Esophagus muscularis mucosa (tissue), 4 donors: ENCODE measurements around the gene FAM53A. TPM values are rescaled to one million over a fixed set of nuclear protein-coding genes. Genes with fewer than 3 reads are reported as not detected.

ENCODE experiments used
- DNase-seq: peaks from one replicate; pipeline ENCODE4 v3.0.0-alpha.2; 2017; ENCODE audit errors: extremely low spot score
- H3K27ac ChIP-seq, 4 donors: fragments of 200-600 bp; sonication (generic); replicated peaks in 1 of 4; 1 replicate in 3 of 4; 2 replicates in 1 of 4; pipeline ENCODE4 v1.5.1; 2016 to 2019; ENCODE audit warnings: mild to moderate bottlenecking in 1 of 4
- H3K27me3 ChIP-seq, 4 donors: fragments of 200-600 bp; sonication (generic); one replicate each; pipeline versions ENCODE4 v1.5.1 to v1.6.0; 2016 to 2019
- H3K36me3 ChIP-seq, 4 donors: fragments of 200-600 bp; sonication (generic); one replicate each; pipeline ENCODE4 v1.5.1; 2016 to 2019
- H3K4me1 ChIP-seq, 4 donors: fragments of 200-600 bp; sonication (generic); one replicate each; pipeline ENCODE4 v1.5.1; 2016 to 2019
- H3K4me3 ChIP-seq, 4 donors: fragments of 200-600 bp; sonication (generic); 1 replicate in 2 of 4; 2 replicates in 2 of 4; pipeline ENCODE4 v1.5.1; 2016 to 2019; ENCODE audit warnings: mild to moderate bottlenecking in 4 of 4, moderate library complexity in 1 of 4
- H3K9me3 ChIP-seq, 4 donors: fragments of 200-600 bp; sonication (generic); 1 replicate in 3 of 4; 2 replicates in 1 of 4; pipeline ENCODE4 v1.5.1; 2016 to 2019
- EP300 ChIP-seq: sonication (generic); formaldehyde crosslinking; IDR thresholded peaks from one replicate; pipeline ENCODE4 v1.6.1; 2017; ENCODE audit warnings: antibody characterized with exemption
- POLR2A ChIP-seq: fragments of 450-650 bp; IDR thresholded peaks from one replicate; pipeline ENCODE4 v1.6.1; 2017; ENCODE audit warnings: antibody characterized with exemption, moderate library complexity, mild to moderate bottlenecking, low read depth
- POLR2AphosphoS5 ChIP-seq, 2 donors: sonication (generic); formaldehyde crosslinking; IDR thresholded peaks; one replicate each; pipeline ENCODE4 v1.6.1; 2017; ENCODE audit warnings: antibody characterized with exemption in 2 of 2
- WGBS: methylation state at CpG from one replicate; pipeline ENCODE4 v1.1.5; 2018; 5-methylcytosine and 5-hydroxymethylcytosine counted together
- intact Hi-C: fragments of 100-400 bp; cut with DNase I; formaldehyde crosslinking; loops from one replicate; pipeline ENCODE4 v1.15.1; 2023
- total RNA-seq, 4 donors: library from RNA; depleted of rRNA; stranded (reverse); fragments of >200 nt; gene quantifications; one replicate each; pipeline versions ENCODE4 v1.1.0 to v1.2.1, GENCODE V29; 2016
- TF ChIP-seq, protein P1 (sequence below), 3 experiments: fragments of 200-600 bp in 2 of 3; fragments of 450-650 bp in 1 of 3; sonication (generic) in 2 of 3; IDR thresholded peaks; one replicate each; pipeline ENCODE4 v1.5.1; 2017 to 2019; ENCODE audit warnings: antibody characterized with exemption in 3 of 3, mild to moderate bottlenecking in 2 of 3, moderate library complexity in 1 of 3

Gene FAM53A
- total RNA-seq, 4 donors from 2014 or later: 5.2 to 13.3 (median 8.9) TPM

DNA sequence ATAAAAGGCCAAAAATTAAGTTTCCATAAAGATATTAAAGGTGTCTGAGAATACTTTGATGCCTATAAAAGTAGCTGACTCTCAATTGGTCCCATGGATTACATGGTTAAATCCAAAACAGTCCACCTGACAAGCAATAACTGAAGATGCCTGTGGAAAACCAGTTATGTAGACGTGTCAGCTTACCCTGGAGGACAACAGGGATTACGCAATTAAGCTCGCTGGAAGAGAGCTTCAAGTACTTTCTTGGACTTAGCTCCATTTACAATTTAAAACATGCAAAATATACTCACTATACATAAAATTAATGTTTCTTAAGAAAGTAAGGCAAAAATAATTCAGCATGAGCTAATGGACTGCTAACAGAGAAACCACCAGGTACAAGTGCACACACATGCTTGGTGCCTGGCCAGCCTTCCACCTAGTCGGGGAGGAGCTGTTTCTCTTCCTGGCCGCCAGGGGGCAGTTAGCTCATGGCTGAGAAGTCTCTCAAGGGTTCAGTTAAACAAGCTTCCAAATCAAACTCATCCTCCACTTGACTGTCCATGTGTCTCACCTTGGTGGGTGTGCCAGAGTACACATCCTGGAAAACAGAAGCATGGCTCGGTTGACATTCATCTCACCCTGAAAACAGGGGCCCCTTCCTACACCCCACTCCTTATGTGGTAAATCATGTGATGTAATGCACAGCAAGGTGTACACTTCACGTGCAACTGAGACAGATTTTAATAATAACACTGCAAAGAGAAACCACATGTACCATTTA lies 9.2 kb upstream of the FAM53A start:
- no peak for TF ChIP-seq POLR2AphosphoS5 (IDR thresholded peaks at IDR 0.05)
- TF ChIP-seq, protein P1, sequence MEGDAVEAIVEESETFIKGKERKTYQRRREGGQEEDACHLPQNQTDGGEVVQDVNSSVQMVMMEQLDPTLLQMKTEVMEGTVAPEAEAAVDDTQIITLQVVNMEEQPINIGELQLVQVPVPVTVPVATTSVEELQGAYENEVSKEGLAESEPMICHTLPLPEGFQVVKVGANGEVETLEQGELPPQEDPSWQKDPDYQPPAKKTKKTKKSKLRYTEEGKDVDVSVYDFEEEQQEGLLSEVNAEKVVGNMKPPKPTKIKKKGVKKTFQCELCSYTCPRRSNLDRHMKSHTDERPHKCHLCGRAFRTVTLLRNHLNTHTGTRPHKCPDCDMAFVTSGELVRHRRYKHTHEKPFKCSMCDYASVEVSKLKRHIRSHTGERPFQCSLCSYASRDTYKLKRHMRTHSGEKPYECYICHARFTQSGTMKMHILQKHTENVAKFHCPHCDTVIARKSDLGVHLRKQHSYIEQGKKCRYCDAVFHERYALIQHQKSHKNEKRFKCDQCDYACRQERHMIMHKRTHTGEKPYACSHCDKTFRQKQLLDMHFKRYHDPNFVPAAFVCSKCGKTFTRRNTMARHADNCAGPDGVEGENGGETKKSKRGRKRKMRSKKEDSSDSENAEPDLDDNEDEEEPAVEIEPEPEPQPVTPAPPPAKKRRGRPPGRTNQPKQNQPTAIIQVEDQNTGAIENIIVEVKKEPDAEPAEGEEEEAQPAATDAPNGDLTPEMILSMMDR (IDR thresholded peaks at IDR 0.05): peak; percentile 85 to 93 (median 90)
- Histone ChIP-seq H3K4me3 (no peak overlapping the region), H3K27ac (no peak overlapping the region), H3K4me1 (no peaks in the 10 kb centered on the region), H3K9me3 (no peaks in the 10 kb centered on the region), H3K27me3 (no peaks in the 10 kb centered on the region), H3K36me3 (peaks cover 49 to 84% (median 74%) of the 10 kb centered on the region in 4 donors)
- 44% methylated on average over 7 of the region's 7 CpGs for WGBS
- DNase-seq: no peak
- intact Hi-C loops: loop anchor here (1.0 kb wide), 1 partner anchor 32 kb away; no protein-coding TSS in a partner anchor

DNA sequence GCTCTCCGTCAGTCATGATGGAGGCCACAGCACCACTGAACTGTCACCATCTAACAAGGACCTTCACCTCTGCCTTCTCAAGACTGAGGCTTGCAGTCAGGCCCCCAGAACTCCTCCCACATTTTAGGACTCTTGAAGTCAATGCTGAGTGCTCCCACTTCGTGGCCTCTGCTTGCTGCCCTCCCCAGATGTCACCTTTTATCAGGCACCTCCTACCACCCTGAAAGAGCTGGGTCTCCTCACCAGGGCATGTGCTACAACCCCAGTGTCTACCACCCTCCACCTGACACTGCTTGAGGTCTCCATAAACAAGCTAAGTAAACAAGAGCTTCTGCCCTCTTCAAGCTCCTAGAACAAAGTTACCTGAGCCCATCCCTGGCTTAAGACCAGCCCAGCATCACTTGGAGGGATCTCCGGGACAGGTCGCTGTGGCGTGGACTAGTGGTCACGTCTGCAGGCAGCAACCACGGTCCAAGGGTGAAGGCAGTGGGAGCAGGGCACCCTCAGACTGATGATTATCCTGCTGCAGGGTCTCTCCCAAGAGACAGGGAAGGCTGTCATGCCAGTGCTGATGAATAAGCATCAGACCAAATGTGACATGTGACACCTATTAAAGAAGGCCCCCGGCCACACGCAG lies 7.7 kb upstream of the FAM53A start:
- Histone ChIP-seq H3K4me3 (no peak overlapping the region), H3K9me3 (no peaks in the 10 kb centered on the region), H3K4me1 (no peaks in the 10 kb centered on the region), H3K27me3 (no peaks in the 10 kb centered on the region), H3K27ac (no peak overlapping the region), H3K36me3 (peaks cover 41 to 69% (median 59%) of the 10 kb centered on the region in 4 donors)
- 77% methylated on average over 9 of the region's 9 CpGs for WGBS
- intact Hi-C loops: no loop called here
- no peak for DNase-seq
- TF ChIP-seq POLR2AphosphoS5 (IDR thresholded peaks at IDR 0.05) (no peak), EP300 (no peak), POLR2A (no peak)
- TF ChIP-seq, protein P1 (IDR thresholded peaks at IDR 0.05): no peak

DNA sequence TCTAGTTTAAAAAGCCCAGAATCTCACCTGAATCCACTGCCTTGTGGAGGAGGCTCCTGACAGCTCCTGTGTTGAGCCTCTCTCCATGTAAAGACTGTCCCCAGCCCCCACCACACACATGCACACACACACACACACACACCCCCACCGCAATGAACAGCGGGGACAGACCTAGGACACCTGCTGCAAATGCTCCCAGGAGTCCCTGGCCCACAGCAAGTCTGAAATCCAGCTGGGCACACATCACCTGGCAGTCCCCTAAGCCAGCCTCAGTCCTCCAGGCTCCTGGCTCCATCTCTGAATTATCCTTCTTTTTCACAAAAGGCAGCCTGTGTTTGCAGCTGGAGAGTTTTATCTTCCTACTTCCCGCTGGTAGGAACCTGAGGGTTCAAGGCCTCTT lies 6.6 kb upstream of the FAM53A start:
- 100% methylated on average over 2 of the region's 3 CpGs for WGBS
- Histone ChIP-seq H3K27ac (no peak overlapping the region), H3K4me1 (no peaks in the 10 kb centered on the region), H3K27me3 (no peaks in the 10 kb centered on the region), H3K4me3 (no peak overlapping the region), H3K9me3 (no peaks in the 10 kb centered on the region), H3K36me3 (peaks cover 30 to 58% (median 48%) of the 10 kb centered on the region in 4 donors)
- intact Hi-C loops: no loop called here
- TF ChIP-seq POLR2A: no peak
- TF ChIP-seq POLR2AphosphoS5 (IDR thresholded peaks at IDR 0.05): no peak
- no peak for TF ChIP-seq EP300
- TF ChIP-seq, protein P1 (IDR thresholded peaks at IDR 0.05): no peak
- DNase-seq: no peak

DNA sequence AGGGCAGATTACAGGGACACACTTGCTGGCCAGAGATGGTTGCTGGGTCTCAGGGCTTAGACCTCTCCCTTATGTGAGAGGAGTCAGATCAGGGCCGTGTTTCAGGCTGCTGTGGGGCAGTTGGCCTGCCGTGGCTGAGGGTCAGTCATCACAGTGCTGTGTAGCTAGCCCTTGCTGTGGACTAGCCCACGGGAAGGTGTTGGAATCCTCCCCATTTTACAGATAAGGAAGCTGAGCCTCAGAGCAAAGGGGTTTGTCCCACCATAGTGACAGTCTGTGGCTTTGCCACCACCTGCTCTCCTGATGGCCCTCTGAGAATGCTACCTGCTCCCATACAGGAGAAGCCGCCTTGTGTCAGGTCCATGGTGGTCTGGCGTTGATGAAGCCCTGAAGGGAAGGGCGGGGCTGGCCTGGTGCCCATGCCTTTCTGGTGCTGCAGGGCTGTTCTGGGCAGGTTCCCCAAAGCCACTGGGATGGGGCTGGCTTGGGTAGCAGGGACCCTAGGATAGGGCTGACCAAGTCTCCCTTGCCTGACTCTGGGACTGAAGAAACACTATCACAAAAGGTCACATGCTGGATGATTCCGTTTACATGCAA lies 2.4 kb upstream of the FAM53A start:
- Histone ChIP-seq H3K36me3 (peaks cover 5 to 16% (median 14%) of the 10 kb centered on the region in 4 donors), H3K27ac (no peak overlapping the region), H3K4me3 (no peak overlapping the region), H3K27me3 (no peaks in the 10 kb centered on the region), H3K9me3 (no peaks in the 10 kb centered on the region), H3K4me1 (peaks cover 2 to 24% (median 22%) of the 10 kb centered on the region in 4 donors)
- DNase-seq: no peak
- TF ChIP-seq POLR2AphosphoS5 (IDR thresholded peaks at IDR 0.05) (no peak), POLR2A (no peak), EP300 (no peak)
- TF ChIP-seq, protein P1 (IDR thresholded peaks at IDR 0.05): no peak
- 48% methylated on average over 4 of the region's 7 CpGs for WGBS
- intact Hi-C loops: loop anchor here (10.0 kb wide), 1 partner anchor 102 kb away; no protein-coding TSS in a partner anchor
